GM19043 (cell line): Measurements from ENCODE around the gene ZC3H18.
"Not testable (repeated sequence)": the region's sequence is repeated elsewhere in the genome, so short reads cannot be mapped to it uniquely, and the experiment has no call there.

Experiments used
- ATAC-seq: cut with Tn5 transposase; IDR thresholded peaks from one replicate; pipeline ENCODE4 v1.9.1; 2021; ENCODE audit warnings: low read depth; ENCODE audit not compliant: unreplicated experiment

ZC3H18 gene

GRCh38 chr16:88600539-88600896 lies 30.3 kb downstream of the ZC3H18 start:
- ATAC-seq, result no peak

DNA sequence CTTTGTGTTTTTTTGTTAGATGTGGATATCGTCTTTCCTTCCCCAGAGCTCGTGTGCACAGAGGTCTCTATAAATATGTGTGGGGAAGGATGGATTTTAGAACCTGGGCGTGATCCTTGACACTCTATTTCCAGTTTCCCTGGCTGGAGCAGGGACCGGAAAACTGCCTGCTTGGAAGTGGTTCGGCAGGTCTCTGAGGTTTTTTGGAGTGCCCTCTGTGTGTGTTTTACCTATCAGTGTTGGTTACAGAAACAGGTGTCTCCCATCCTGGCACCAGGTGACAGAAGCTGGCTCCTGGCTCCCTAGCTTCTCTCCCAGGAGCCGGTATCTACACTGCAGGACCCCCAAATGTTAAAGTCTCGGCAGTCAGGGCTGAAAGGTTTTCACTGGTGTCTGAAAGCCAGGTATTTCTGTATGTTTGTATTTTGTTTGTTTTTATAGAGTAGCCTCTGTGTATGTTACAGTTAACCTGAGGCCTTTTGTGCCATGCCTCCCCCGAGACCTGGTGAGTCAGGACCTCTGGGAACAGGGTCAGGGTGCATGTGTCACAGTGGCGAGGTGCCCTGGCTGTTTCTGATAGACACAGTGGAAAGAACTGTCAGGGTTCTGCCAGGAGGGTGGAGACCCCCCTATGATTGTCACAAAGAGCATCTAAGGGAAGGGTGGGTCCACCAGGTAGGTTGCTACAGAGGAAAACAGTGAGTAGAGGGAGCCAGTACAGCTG lies 31.3 kb downstream of the ZC3H18 start:
- no peak for ATAC-seq

- no peak for ATAC-seq
Observed at GRCh38 chr16:88602091-88602490, 31.9 kb downstream of the ZC3H18 start.

DNA sequence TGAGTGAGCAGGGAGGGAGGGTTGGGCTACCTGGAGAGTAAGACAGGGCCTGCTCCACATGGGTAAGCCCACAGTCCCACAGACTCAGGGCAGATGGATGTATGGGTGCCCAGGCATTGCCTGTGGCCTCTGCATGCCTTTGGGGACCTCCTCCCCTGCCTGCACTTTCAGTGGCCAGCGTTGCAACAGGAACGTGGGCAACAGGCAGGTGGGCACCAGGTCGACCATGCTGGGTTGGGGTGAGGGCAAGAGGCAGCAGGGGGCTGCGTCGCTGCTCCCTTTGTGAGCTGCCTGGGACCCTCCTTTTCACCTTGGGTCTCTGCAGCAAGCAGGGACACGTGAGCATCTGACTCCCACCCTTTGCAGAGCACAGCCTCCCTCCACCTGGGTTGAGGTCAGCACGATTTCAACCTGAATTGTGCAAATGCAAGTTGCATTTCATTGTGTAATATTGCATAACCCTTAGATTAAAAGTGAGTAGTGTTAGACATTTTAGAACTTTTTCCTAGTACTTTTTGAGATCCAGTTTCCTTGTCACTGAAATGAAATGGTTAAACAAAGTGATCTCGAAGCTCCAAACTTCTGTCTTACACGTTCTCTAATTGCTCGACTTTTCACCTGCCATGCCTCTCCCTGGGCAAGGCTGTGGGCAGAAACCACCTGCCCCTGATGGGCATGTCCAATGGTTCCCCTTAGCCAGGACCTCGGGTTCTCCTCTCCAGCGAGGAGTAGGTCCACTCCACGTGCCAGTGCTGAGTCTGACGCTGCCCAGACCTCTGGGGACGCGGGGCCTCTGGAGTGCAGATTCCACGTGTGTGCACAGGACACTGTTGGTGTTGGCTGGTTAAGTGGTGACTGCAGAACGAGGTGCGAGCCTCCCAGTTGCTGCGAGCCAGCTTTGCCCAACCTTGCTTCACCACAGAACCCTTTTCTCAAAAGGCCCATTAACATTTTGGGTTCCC lies 35.3 kb downstream of the ZC3H18 start:
- ATAC-seq, result no peak

DNA sequence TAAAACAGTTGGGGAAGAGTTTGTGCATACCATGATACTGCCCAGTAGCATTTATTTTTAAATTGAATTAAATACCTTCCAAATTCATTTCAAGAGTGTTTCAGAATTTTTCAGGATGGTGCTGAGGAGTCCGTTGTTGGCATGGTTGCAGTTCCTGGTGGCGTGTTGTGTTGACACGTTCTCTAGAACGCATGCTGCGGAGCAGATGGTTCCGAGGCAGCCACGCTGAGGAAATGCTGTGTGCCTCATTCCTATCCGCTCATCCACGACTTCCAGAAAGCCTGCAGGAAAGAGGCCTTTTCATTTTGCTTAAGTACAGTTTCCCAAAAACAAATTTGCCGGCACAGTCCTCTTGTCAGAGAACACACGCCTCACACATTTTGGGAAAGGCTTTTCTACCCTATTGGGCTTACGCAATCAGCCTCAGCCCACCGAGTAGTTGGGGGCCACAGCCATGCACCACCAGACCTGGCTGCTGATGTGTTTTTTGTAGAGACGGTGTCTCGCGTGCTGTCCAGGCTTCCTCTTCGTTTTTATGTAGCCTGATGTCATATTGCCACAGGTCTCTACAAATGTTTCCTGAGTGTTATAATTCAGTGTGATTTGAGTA lies 36.0 kb downstream of the ZC3H18 start:
- ATAC-seq, result no peak

DNA sequence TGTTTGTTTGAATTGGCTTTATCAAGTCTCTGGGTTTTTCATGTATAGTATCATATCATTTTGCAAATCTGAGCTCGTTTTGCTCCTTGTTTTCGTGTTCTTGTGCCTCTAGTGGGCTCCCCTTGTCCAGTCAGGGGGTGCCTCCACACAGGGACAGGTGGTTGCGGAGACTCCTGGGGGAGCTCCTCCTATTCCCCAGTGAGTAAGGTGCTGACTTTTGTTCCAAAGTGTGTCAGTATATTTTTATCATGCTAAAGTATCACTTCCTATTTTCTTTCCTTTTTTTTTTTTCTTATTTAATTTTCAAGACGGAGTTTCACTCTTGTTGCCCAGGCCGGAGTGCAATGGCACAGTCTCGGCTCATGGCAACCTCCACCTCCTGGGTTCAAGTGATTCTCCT lies 37.9 kb downstream of the ZC3H18 start:
- no peak for ATAC-seq

- ATAC-seq, result not testable (repeated sequence)
Observed at GRCh38 chr16:88609426-88609825, 39.2 kb downstream of the ZC3H18 start.

- no peak for ATAC-seq
Observed at GRCh38 chr16:88610080-88610479, 39.9 kb downstream of the ZC3H18 start.

- no peak for ATAC-seq
Observed at GRCh38 chr16:88610909-88611812, 41.0 kb downstream of the ZC3H18 start.

DNA sequence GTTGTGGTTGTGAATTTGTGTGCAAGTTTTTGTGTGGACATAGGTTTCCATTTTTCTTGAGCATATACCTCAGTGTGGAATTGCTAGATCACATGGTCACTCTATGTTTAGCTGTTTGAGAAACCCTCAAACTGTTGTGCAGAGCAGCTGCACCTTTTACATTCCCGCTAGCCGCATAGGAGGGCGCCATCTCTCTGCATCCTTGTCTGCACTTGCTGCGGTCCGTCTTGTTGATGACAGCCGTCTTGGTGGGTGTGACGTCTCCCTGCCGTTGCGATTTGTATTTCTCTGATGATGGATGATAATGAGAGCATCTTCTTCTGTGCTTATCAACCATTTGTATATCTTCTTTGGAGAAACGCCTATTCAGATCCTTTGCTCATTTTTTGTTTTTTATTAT lies 43.1 kb downstream of the ZC3H18 start:
- no peak for ATAC-seq

DNA sequence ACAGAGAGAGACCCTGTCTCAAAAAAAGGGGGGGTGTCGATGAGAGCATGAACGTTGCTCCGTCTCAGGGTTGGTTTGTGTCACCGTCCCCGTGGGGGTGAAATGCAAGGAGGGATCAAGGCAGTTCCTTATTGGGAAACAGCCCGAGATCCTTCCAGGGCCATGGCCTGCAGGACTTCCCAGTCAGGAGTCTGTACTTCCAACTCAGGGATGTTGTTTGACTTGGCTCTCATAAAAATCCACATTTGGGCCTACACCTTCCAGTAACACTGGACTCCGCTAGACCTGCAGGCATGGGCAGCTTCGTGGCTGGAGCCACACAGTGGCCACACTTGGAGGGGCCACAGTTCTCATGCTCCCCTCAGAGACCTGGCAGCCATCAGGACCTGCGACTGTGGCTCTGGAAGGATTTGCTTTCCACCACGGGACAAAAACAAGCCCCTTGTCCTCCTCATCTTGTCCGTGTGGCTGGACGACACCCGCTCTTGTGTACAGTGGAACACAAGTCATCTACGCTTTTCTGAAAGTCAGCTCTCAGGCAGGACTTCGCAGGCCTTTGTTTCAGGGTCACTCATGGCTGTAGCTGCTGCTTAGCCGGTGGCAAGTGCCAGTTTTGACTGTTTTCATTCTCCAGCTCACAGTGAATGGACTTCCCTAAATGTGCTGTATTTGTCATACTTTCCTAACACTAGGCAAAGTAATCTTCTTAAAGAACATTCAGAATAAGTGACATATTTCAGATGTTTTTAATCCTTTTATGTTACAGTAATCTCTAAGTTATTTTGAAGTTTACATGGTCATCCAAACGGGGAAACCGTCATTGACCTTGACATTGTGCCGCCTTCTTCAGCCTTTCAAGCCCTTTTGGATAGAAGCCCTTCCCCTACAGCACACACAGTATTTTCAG lies 44.0 kb downstream of the ZC3H18 start:
- no peak for ATAC-seq

DNA sequence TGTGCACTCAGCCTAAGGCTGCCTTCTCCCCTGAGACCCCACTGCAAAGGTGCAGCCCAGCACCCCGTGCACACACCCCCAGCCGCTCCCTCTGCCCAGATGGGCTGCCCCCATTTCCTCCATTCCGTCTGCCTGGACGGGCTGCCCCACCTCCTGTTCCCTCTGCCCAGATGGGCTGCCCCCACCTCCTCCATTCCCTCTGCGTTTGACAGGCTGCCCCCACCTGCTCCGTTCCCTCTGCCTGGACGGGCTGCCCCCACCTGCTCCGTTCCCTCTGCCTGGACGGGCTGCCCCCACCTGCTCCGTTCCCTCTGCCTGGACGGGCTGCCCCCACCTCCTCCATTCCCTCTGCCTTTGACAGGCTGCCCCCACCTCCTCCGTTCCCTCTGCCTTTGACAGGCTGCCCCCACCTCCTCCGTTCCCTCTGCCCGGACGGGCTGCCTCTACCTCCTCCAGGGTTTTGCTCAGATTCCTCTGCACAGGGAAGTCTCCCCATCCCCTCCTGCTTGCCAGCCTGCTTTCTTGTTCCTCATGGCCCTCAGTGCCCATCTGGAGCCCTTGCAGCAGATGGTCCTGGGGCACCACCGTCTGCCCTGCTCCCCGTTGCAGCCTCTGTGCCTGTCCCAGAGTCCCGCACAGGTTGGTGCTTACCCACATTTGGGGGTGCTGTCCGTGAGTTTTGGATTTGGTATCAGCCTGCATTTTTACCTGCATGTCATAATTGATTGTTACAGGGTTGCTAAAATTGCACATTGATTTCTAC lies 44.8 kb downstream of the ZC3H18 start:
- no peak for ATAC-seq

GRCh38 chr16:88616320-88616719 lies 46.1 kb downstream of the ZC3H18 start:
- ATAC-seq, result no peak

DNA sequence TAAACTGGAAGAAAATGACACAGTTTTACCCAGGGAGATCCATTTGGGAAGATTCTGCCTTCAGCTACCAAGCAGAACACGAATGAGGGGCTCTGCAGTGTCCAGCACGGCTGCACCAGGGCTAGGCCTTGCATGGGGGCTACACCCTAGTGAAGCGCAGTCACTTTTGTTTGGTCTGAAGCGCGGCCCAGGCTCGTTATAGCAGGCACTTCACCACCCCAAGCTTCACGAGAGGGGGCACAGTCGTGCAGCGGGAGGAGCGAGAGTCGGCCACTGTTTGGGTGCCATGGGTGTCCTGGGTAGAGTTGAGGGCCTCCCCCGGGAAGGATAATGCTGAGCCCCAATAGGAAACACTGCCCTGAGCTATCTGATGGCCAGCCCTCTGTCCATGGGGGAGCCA lies 46.5 kb downstream of the ZC3H18 start:
- ATAC-seq, result no peak

- ATAC-seq, result no peak
Observed at GRCh38 chr16:88617268-88618031, 47.2 kb downstream of the ZC3H18 start.

- no peak for ATAC-seq
Observed at GRCh38 chr16:88618182-88618955, 48.2 kb downstream of the ZC3H18 start.
